PFSK-1 (cell line): ENCODE results near the gene NCOA6.

Experiments used
- FOXP2 ChIP-seq: optimal IDR thresholded peaks from 2 replicates; pipeline ENCODE3; 2011; ENCODE audit warnings: borderline replicate concordance, control low read depth, inconsistent platforms; ENCODE audit not compliant: insufficient read depth; ENCODE audit errors: extremely low read length, extremely low read depth
- POLR2AphosphoS5 ChIP-seq: IDR thresholded peaks from 2 replicates; pipeline ENCODE4 v1.6.1; 2012; ENCODE audit warnings: low read depth, mild to moderate bottlenecking, control low read depth, low read length, moderate library complexity
- REST ChIP-seq, 2 experiments: IDR thresholded peaks; 2 replicates each; pipeline versions ENCODE4 v1.6.1 to v1.8.0; 2011 to 2012; ENCODE audit warnings: low read depth in 2 of 2, low read length in 2 of 2, control low read depth in 1 of 2, inconsistent platforms in 1 of 2, mild to moderate bottlenecking in 1 of 2, moderate library complexity in 1 of 2; ENCODE audit not compliant: insufficient read depth in 1 of 2
- SIN3A ChIP-seq: IDR thresholded peaks from 2 replicates; pipeline ENCODE4 v1.6.1; 2012; ENCODE audit warnings: mild to moderate bottlenecking, low read length, moderate library complexity, borderline replicate concordance; ENCODE audit not compliant: insufficient read depth
- TAF1 ChIP-seq: IDR thresholded peaks from 2 replicates; pipeline ENCODE4 v1.6.1; 2012; ENCODE audit warnings: low read length, control low read depth, borderline replicate concordance; ENCODE audit not compliant: insufficient read depth

NCOA6 gene

GRCh38 chr20:34798871-34799270 lies 26.6 kb downstream of the NCOA6 start:
- TF ChIP-seq TAF1 (no peak), FOXP2 (no peak), POLR2AphosphoS5 (no peak), SIN3A (no peak), REST (IDR thresholded peaks at IDR 0.05; ENCODE audit: insufficient read depth in 1 of 2, low read depth in 2 of 2, low read length in 2 of 2) (no peak)

- TF ChIP-seq POLR2AphosphoS5 = no peak
- TF ChIP-seq FOXP2 = no peak
- no peak for TF ChIP-seq SIN3A
- TF ChIP-seq REST (IDR thresholded peaks at IDR 0.05; ENCODE audit: insufficient read depth in 1 of 2, low read depth in 2 of 2, low read length in 2 of 2) = no peak
- TF ChIP-seq TAF1 = no peak
These were observed 27.1 kb downstream of the NCOA6 start for GRCh38 chr20:34798328-34798727.

GRCh38 chr20:34797012-34797995 lies 28.1 kb downstream of the NCOA6 start:
- TF ChIP-seq POLR2AphosphoS5 (no peak), TAF1 (no peak), SIN3A (no peak), FOXP2 (no peak), REST (IDR thresholded peaks at IDR 0.05; ENCODE audit: insufficient read depth in 1 of 2, low read depth in 2 of 2, low read length in 2 of 2) (no peak)

- no peak for TF ChIP-seq POLR2AphosphoS5
- no peak for TF ChIP-seq TAF1
These were observed 31.4 kb downstream of the NCOA6 start for GRCh38 chr20:34794006-34794585.

- no peak for TF ChIP-seq SIN3A
- TF ChIP-seq REST (IDR thresholded peaks at IDR 0.05; ENCODE audit: insufficient read depth in 1 of 2, low read depth in 2 of 2, low read length in 2 of 2) = no peak
- TF ChIP-seq FOXP2 = no peak
- TF ChIP-seq TAF1 = no peak
- no peak for TF ChIP-seq POLR2AphosphoS5
These were observed 32.6 kb downstream of the NCOA6 start for GRCh38 chr20:34792687-34793363.
